BJ (cell line): ENCODE results near the gene CBLN1. TPM values are rescaled to one million over a fixed set of nuclear protein-coding genes. Genes with fewer than 3 reads are reported as not detected.
A peak's percentile ranks its signal among the peaks of the same experiment; 100 is the strongest.

Experiments used
- CTCF ChIA-PET: fragments of 350-600 bp; formaldehyde crosslinking; extraction: SDS; loops from one replicate; lab custom pipeline; 2021; ENCODE audit warnings: antibody characterized with exemption, inconsistent platforms; lab: Yijun Ruan, JAX
- POLR2A ChIA-PET: fragments of 300-600 bp; sonication (Branson Sonifier 250); formaldehyde crosslinking; extraction: SDS; loops from one replicate; lab custom pipeline; 2021; ENCODE audit warnings: antibody characterized with exemption; lab: Charles Lee
- DNase-seq: peaks from one replicate; pipeline ENCODE4 v3.0.0-alpha.2; 2011; ENCODE audit warnings: low read depth
- H3K27me3 ChIP-seq: 2 replicates; pipeline ENCODE4 v1.6.0; 2011; ENCODE audit warnings: low read length; ENCODE audit not compliant: control insufficient read depth, insufficient read depth
- H3K36me3 ChIP-seq: 2 replicates; pipeline ENCODE4 v1.5.1; 2011; ENCODE audit warnings: low read length; ENCODE audit not compliant: control insufficient read depth, insufficient read depth
- H3K4me3 ChIP-seq: 2 replicates; pipeline ENCODE4 v1.5.1; 2011; ENCODE audit warnings: low read depth, mild to moderate bottlenecking, control low read depth, low read length
- CTCF ChIP-seq: IDR thresholded peaks from 2 replicates; pipeline ENCODE4 v1.5.1; 2011; ENCODE audit warnings: low read depth, mild to moderate bottlenecking, control low read depth, inconsistent platforms, low read length, moderate library complexity; ENCODE audit not compliant: insufficient read depth
- polyA minus RNA-seq: library from RNA; depleted of rRNA, polyadenylated mRNA; stranded (reverse); fragments of >200 nt; gene quantifications from 2 replicates; pipeline ENCODE4 v1.2.3, GENCODE V29; 2011; rRNA and poly(A)+ RNA removed
- polyA plus RNA-seq: library from polyadenylated mRNA; depleted of rRNA; stranded (reverse); fragments of >200 nt; gene quantifications from 2 replicates; pipeline ENCODE4 v1.2.3, GENCODE V29; 2011; rRNA removed

CBLN1 gene
- polyA plus RNA-seq: not detected in 2 replicates
- polyA minus RNA-seq: not detected in 2 replicates

DNA sequence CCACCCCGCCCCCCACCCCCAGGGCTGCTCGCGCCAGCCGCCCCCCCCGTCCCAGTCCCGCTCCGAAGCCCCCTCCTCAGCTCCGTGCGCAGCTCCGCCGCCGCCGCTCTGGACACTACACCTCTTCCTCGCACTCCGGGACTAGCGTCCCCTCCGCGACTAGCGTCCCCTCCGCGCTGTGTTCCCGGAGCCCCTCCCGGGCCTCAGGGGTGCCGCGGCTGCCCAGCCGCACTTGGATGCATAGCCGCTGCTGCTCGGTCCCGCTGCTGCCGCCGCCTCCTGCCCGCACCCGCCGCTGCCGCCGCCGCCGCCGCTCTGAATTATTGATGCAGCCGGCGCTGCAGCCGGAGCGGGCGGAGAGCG lies at the start of gene CBLN1:
TSS of gene CBLN1 (minus strand) at position 359 of the 363 bp plus-strand sequence. CDS start 373 bp downstream, outside the sequence.
- Histone ChIP-seq H3K36me3 (no peaks in the 10 kb centered on the region), H3K4me3 (peak within 1 kb of the TSS; percentile 28), H3K27me3 (peaks cover 40% of the 10 kb centered on the region)
- TF ChIP-seq CTCF: no peak
- no peak for DNase-seq
- POLR2A ChIA-PET: no interaction called here
- CTCF ChIA-PET: no interaction called here

DNA sequence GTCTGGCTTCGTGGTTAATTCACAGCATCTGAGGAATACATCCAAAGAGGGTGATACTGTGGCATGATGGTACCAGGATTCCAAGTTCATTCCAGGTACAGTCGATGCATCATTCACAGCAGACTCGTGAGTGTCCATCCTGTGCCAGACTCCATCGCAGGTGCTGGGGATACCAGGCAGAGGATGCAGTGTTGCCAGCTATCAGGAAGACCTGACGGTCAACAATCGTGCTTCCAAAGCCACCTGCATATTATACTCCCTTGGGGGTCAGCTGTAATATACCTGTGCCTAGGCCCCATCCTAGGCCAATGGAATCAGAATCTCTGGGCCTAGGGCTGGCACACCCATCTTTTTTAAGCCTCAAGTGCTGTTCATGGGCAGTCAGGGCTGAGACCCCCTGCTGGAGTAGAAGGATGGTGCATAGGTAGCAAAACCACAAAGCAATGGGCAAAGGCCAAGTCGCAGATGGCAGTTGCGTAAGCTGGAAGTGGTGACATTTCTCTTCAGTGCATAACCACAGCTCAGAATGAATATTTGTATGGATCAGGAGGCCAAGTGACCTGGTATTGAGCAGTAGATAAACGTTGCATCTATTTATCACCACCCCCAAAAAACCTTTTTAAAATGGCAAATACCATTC lies 49.0 kb upstream of the CBLN1 start:
- POLR2A ChIA-PET: no interaction called here
- Histone ChIP-seq H3K4me3 (no peak overlapping the region), H3K27me3 (no peaks in the 10 kb centered on the region), H3K36me3 (no peaks in the 10 kb centered on the region)
- CTCF ChIA-PET: interaction anchor here (0.6 kb wide), 1 partner anchor 35 kb away, joined by 3 read pairs; no protein-coding TSS in a partner anchor
- no peak for DNase-seq
- no peak for TF ChIP-seq CTCF

DNA sequence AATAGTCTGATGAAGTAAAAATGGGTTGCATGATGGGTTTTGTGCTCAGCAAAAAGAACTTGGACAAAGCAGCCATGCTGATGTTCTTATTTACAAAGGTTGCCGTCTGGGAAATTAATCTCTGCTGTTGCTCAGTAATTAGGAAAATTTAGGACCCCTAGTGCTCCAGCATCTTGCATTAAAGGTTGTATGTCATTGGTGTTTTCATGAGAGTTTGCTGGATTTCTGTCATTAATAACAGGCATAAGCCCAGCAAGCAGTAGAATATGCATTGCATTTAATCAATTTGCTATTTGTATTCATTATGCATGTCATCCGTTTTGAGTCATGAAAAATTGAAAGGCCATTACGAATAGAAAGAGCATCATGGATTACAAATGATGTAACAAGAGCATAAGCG lies 46.7 kb upstream of the CBLN1 start:
- H3K36me3 ChIP-seq: no peaks in the 10 kb centered on the region
- TF ChIP-seq CTCF: no peak
- H3K4me3 ChIP-seq: no peak overlapping the region
- DNase-seq: no peak
- no peaks in the 10 kb centered on the region for H3K27me3 ChIP-seq
- ChIA-PET POLR2A (no interaction called here), CTCF (no interaction called here)

GRCh38 chr16:49327466-49327865 lies 45.8 kb upstream of the CBLN1 start:
- Histone ChIP-seq H3K4me3 (no peak overlapping the region), H3K27me3 (no peaks in the 10 kb centered on the region), H3K36me3 (no peaks in the 10 kb centered on the region)
- POLR2A ChIA-PET: no interaction called here
- TF ChIP-seq CTCF: no peak
- DNase-seq: no peak
- CTCF ChIA-PET: no interaction called here

DNA sequence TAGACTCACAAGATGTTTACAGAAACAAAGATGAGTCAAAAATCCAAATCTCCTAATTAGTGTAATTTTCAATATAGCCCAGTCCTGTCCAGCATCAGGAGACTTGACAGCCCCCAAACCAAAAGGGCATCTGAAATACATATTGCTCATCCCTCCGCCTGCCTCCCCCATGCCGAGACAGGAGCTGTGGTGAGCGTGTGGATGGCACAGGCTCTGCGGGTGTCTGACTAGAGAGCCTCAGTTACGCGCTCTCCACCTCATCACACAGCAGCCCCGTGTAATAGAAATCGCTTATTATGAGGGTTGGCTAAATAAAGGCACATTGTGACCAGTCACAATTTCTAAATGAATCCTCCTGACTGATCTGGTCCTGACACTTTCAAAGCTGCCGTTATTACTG lies 43.1 kb upstream of the CBLN1 start:
- Histone ChIP-seq H3K4me3 (no peak overlapping the region), H3K36me3 (no peaks in the 10 kb centered on the region), H3K27me3 (no peaks in the 10 kb centered on the region)
- no peak for DNase-seq
- CTCF ChIA-PET: interaction anchor here (1.3 kb wide), 1 partner anchor 16 kb away, joined by 3 read pairs; no protein-coding TSS in a partner anchor
- TF ChIP-seq CTCF: no peak
- POLR2A ChIA-PET: no interaction called here
